Measurements from ENCODE around the gene DAB2. TPM values are rescaled to one million over a fixed set of nuclear protein-coding genes. Genes with fewer than 3 reads are reported as not detected.

The DAB2 gene
- total and polyA plus RNA-seq, 2 of the 8 experiments (the other 6 are each of a cell fraction or from before 2014, with no cell fraction given): 2.6 to 4.9 TPM

DNA sequence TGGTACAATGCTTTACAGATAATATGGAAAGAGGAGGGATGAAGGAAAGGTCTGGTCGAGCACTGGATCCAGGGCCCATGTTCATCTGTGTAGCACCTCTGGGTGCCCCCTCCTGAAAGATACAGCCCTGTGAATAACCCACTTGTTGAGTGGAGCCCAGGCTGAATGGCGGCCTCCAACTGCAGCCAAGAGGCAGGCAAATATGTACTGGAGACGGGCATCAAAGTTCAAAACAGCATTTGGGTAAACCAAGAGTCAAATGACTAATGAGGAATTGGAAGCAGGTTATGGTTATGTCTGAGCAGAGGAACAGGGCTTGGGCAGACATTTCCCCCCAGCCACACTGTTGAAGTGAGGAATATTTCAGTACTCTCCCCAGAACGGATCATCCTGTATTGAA lies 61.6 kb downstream of the DAB2 start (continued):
- TF ChIP-seq, protein P1, sequence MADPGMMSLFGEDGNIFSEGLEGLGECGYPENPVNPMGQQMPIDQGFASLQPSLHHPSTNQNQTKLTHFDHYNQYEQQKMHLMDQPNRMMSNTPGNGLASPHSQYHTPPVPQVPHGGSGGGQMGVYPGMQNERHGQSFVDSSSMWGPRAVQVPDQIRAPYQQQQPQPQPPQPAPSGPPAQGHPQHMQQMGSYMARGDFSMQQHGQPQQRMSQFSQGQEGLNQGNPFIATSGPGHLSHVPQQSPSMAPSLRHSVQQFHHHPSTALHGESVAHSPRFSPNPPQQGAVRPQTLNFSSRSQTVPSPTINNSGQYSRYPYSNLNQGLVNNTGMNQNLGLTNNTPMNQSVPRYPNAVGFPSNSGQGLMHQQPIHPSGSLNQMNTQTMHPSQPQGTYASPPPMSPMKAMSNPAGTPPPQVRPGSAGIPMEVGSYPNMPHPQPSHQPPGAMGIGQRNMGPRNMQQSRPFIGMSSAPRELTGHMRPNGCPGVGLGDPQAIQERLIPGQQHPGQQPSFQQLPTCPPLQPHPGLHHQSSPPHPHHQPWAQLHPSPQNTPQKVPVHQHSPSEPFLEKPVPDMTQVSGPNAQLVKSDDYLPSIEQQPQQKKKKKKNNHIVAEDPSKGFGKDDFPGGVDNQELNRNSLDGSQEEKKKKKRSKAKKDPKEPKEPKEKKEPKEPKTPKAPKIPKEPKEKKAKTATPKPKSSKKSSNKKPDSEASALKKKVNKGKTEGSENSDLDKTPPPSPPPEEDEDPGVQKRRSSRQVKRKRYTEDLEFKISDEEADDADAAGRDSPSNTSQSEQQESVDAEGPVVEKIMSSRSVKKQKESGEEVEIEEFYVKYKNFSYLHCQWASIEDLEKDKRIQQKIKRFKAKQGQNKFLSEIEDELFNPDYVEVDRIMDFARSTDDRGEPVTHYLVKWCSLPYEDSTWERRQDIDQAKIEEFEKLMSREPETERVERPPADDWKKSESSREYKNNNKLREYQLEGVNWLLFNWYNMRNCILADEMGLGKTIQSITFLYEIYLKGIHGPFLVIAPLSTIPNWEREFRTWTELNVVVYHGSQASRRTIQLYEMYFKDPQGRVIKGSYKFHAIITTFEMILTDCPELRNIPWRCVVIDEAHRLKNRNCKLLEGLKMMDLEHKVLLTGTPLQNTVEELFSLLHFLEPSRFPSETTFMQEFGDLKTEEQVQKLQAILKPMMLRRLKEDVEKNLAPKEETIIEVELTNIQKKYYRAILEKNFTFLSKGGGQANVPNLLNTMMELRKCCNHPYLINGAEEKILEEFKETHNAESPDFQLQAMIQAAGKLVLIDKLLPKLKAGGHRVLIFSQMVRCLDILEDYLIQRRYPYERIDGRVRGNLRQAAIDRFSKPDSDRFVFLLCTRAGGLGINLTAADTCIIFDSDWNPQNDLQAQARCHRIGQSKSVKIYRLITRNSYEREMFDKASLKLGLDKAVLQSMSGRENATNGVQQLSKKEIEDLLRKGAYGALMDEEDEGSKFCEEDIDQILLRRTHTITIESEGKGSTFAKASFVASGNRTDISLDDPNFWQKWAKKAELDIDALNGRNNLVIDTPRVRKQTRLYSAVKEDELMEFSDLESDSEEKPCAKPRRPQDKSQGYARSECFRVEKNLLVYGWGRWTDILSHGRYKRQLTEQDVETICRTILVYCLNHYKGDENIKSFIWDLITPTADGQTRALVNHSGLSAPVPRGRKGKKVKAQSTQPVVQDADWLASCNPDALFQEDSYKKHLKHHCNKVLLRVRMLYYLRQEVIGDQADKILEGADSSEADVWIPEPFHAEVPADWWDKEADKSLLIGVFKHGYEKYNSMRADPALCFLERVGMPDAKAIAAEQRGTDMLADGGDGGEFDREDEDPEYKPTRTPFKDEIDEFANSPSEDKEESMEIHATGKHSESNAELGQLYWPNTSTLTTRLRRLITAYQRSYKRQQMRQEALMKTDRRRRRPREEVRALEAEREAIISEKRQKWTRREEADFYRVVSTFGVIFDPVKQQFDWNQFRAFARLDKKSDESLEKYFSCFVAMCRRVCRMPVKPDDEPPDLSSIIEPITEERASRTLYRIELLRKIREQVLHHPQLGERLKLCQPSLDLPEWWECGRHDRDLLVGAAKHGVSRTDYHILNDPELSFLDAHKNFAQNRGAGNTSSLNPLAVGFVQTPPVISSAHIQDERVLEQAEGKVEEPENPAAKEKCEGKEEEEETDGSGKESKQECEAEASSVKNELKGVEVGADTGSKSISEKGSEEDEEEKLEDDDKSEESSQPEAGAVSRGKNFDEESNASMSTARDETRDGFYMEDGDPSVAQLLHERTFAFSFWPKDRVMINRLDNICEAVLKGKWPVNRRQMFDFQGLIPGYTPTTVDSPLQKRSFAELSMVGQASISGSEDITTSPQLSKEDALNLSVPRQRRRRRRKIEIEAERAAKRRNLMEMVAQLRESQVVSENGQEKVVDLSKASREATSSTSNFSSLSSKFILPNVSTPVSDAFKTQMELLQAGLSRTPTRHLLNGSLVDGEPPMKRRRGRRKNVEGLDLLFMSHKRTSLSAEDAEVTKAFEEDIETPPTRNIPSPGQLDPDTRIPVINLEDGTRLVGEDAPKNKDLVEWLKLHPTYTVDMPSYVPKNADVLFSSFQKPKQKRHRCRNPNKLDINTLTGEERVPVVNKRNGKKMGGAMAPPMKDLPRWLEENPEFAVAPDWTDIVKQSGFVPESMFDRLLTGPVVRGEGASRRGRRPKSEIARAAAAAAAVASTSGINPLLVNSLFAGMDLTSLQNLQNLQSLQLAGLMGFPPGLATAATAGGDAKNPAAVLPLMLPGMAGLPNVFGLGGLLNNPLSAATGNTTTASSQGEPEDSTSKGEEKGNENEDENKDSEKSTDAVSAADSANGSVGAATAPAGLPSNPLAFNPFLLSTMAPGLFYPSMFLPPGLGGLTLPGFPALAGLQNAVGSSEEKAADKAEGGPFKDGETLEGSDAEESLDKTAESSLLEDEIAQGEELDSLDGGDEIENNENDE (IDR thresholded peaks at IDR 0.05; ENCODE audit: insufficient replicate concordance, low read length): no peak
- TF ChIP-seq KDM4A (IDR thresholded peaks at IDR 0.05; ENCODE audit: low read depth, low read length, severe bottlenecking) (no peak), RFX5 (IDR thresholded peaks at IDR 0.05; ENCODE audit: borderline replicate concordance, low read depth, low read length) (no peak)
- TF ChIP-seq, protein P2, sequence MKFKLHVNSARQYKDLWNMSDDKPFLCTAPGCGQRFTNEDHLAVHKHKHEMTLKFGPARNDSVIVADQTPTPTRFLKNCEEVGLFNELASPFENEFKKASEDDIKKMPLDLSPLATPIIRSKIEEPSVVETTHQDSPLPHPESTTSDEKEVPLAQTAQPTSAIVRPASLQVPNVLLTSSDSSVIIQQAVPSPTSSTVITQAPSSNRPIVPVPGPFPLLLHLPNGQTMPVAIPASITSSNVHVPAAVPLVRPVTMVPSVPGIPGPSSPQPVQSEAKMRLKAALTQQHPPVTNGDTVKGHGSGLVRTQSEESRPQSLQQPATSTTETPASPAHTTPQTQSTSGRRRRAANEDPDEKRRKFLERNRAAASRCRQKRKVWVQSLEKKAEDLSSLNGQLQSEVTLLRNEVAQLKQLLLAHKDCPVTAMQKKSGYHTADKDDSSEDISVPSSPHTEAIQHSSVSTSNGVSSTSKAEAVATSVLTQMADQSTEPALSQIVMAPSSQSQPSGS (IDR thresholded peaks at IDR 0.05; ENCODE audit: low read length): no peak
